Vagina (tissue), 2 donors: ENCODE measurements around the gene ZDHHC5.

Experiments used
- POLR2A ChIP-seq, 2 donors: fragments of 450-650 bp; IDR thresholded peaks; one replicate each; pipeline ENCODE4 v1.6.1; 2017; ENCODE audit warnings: antibody characterized with exemption in 2 of 2, mild to moderate bottlenecking in 2 of 2, moderate library complexity in 2 of 2
- TF ChIP-seq, protein P1 (sequence below), 3 experiments: fragments of 450-650 bp in 2 of 3; fragments of 200-600 bp in 1 of 3; sonication (generic) in 1 of 3; IDR thresholded peaks; one replicate each; pipeline ENCODE4 v1.5.1; 2017 to 2019; ENCODE audit warnings: antibody characterized with exemption in 3 of 3, mild to moderate bottlenecking in 2 of 3, moderate library complexity in 2 of 3

DNA sequence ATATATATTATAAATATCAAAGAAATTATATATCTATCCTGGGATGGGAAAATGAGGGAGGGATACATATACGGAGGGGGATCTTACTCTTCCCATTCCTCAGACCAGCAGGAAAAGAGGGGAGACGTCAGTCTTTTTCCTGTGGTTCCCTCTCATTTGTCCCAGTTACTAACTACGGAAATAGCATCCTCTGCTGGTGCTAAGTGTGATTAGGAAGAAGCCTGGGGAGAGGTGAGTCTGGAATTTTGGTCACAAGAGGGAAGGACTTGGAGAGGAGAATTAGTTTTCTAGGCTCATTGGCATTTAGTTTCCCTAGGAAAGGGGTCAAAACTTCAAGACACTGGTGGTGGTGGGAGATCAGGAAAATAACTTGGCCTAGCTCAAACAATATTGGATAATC, 32.5 kb downstream of the ZDHHC5 start:
- TF ChIP-seq, protein P1, sequence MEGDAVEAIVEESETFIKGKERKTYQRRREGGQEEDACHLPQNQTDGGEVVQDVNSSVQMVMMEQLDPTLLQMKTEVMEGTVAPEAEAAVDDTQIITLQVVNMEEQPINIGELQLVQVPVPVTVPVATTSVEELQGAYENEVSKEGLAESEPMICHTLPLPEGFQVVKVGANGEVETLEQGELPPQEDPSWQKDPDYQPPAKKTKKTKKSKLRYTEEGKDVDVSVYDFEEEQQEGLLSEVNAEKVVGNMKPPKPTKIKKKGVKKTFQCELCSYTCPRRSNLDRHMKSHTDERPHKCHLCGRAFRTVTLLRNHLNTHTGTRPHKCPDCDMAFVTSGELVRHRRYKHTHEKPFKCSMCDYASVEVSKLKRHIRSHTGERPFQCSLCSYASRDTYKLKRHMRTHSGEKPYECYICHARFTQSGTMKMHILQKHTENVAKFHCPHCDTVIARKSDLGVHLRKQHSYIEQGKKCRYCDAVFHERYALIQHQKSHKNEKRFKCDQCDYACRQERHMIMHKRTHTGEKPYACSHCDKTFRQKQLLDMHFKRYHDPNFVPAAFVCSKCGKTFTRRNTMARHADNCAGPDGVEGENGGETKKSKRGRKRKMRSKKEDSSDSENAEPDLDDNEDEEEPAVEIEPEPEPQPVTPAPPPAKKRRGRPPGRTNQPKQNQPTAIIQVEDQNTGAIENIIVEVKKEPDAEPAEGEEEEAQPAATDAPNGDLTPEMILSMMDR (IDR thresholded peaks at IDR 0.05) = no peak
- no peak for TF ChIP-seq POLR2A (IDR thresholded peaks at IDR 0.05)
